Measurements from ENCODE around the gene PHYHD1.

DNA sequence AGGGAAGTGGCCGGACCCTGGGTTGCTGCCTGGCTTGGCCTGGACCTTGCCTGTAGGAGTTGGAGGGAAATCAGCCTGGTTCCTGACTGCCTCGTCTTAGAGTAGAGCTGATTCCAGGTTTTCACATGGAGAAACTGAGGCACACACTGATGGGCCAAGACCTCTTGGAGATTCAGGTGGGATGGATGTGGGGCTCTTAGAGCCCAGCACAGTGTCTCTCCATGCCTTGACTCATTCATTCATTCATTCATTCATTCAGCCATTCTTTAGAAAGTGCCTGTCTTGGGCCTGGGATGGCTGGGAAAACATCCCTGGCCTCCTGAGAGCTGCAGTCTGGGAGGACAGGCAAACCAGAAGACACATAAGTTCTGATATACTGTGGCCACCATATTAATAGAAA is 36.6 kb upstream of the PHYHD1 start:
- TF ChIP-seq, protein P1, sequence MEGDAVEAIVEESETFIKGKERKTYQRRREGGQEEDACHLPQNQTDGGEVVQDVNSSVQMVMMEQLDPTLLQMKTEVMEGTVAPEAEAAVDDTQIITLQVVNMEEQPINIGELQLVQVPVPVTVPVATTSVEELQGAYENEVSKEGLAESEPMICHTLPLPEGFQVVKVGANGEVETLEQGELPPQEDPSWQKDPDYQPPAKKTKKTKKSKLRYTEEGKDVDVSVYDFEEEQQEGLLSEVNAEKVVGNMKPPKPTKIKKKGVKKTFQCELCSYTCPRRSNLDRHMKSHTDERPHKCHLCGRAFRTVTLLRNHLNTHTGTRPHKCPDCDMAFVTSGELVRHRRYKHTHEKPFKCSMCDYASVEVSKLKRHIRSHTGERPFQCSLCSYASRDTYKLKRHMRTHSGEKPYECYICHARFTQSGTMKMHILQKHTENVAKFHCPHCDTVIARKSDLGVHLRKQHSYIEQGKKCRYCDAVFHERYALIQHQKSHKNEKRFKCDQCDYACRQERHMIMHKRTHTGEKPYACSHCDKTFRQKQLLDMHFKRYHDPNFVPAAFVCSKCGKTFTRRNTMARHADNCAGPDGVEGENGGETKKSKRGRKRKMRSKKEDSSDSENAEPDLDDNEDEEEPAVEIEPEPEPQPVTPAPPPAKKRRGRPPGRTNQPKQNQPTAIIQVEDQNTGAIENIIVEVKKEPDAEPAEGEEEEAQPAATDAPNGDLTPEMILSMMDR (IDR thresholded peaks at IDR 0.05; ENCODE audit: insufficient read depth, low read length) = no peak
- TF ChIP-seq POLR2AphosphoS5 (IDR thresholded peaks at IDR 0.05; ENCODE audit: low read depth) = no peak
- TF ChIP-seq, protein P2, sequence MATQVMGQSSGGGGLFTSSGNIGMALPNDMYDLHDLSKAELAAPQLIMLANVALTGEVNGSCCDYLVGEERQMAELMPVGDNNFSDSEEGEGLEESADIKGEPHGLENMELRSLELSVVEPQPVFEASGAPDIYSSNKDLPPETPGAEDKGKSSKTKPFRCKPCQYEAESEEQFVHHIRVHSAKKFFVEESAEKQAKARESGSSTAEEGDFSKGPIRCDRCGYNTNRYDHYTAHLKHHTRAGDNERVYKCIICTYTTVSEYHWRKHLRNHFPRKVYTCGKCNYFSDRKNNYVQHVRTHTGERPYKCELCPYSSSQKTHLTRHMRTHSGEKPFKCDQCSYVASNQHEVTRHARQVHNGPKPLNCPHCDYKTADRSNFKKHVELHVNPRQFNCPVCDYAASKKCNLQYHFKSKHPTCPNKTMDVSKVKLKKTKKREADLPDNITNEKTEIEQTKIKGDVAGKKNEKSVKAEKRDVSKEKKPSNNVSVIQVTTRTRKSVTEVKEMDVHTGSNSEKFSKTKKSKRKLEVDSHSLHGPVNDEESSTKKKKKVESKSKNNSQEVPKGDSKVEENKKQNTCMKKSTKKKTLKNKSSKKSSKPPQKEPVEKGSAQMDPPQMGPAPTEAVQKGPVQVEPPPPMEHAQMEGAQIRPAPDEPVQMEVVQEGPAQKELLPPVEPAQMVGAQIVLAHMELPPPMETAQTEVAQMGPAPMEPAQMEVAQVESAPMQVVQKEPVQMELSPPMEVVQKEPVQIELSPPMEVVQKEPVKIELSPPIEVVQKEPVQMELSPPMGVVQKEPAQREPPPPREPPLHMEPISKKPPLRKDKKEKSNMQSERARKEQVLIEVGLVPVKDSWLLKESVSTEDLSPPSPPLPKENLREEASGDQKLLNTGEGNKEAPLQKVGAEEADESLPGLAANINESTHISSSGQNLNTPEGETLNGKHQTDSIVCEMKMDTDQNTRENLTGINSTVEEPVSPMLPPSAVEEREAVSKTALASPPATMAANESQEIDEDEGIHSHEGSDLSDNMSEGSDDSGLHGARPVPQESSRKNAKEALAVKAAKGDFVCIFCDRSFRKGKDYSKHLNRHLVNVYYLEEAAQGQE (IDR thresholded peaks at IDR 0.05; ENCODE audit: insufficient replicate concordance, low read depth) = no peak
